ENCODE measurements around the gene BTC. TPM values are rescaled to one million over a fixed set of nuclear protein-coding genes. Genes with fewer than 3 reads are reported as not detected.

Gene BTC
- polyA plus RNA-seq, 1 donor from 2014 or later, result not detected

DNA sequence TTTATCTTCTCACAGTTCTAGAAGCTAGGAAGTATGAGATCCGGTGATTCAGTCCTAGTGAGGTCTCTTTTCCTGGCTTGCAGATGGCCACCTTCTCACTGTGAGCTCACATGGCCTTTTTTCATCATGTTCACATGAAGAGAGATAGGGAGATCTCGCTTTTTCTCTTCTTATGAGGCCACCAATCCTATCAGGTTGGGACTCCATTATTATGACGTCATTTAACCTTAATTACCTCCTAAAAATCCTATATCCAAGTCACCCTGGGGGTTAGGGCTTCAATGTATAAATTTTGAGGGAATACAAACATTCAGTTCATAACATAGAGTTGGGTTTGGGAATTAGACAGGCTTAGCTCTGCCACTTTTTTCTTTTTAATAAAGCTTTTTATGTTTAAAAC, 6.0 kb upstream of the BTC start:
- no peak overlapping the region for H3K27ac ChIP-seq (ENCODE audit: low read length)
- no peaks in the 10 kb centered on the region for H3K27me3 ChIP-seq (ENCODE audit: insufficient read depth, low read depth, low read length)
- H3K79me2 ChIP-seq (replicated peaks; ENCODE audit: insufficient read depth, low read length), result no peaks in the 10 kb centered on the region
- no peaks in the 10 kb centered on the region for H3K9me2 ChIP-seq (ENCODE audit: insufficient read depth, low read length)
- no peak overlapping the region for H3K9ac ChIP-seq (ENCODE audit: low read length)
- H3K4me2 ChIP-seq (ENCODE audit: low read length), result no peak overlapping the region
- no peaks in the 10 kb centered on the region for H3K9me3 ChIP-seq (ENCODE audit: low read length)
- no peaks in the 10 kb centered on the region for H3F3A ChIP-seq (ENCODE audit: insufficient read depth, low read length, poor library complexity, severe bottlenecking)
- TF ChIP-seq, protein P1, sequence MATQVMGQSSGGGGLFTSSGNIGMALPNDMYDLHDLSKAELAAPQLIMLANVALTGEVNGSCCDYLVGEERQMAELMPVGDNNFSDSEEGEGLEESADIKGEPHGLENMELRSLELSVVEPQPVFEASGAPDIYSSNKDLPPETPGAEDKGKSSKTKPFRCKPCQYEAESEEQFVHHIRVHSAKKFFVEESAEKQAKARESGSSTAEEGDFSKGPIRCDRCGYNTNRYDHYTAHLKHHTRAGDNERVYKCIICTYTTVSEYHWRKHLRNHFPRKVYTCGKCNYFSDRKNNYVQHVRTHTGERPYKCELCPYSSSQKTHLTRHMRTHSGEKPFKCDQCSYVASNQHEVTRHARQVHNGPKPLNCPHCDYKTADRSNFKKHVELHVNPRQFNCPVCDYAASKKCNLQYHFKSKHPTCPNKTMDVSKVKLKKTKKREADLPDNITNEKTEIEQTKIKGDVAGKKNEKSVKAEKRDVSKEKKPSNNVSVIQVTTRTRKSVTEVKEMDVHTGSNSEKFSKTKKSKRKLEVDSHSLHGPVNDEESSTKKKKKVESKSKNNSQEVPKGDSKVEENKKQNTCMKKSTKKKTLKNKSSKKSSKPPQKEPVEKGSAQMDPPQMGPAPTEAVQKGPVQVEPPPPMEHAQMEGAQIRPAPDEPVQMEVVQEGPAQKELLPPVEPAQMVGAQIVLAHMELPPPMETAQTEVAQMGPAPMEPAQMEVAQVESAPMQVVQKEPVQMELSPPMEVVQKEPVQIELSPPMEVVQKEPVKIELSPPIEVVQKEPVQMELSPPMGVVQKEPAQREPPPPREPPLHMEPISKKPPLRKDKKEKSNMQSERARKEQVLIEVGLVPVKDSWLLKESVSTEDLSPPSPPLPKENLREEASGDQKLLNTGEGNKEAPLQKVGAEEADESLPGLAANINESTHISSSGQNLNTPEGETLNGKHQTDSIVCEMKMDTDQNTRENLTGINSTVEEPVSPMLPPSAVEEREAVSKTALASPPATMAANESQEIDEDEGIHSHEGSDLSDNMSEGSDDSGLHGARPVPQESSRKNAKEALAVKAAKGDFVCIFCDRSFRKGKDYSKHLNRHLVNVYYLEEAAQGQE (IDR thresholded peaks at IDR 0.05; ENCODE audit: borderline replicate concordance), result no peak
- TF ChIP-seq TAF1 (IDR thresholded peaks at IDR 0.05; ENCODE audit: low read depth) (no peak), MXI1 (conservative IDR thresholded peaks at IDR 0.05; ENCODE audit: poor library complexity, severe bottlenecking) (no peak), POLR2AphosphoS5 (IDR thresholded peaks at IDR 0.05) (no peak), EP300 (conservative IDR thresholded peaks at IDR 0.05; ENCODE audit: poor library complexity, severe bottlenecking) (no peak), SMC3 (conservative IDR thresholded peaks at IDR 0.05; ENCODE audit: poor library complexity) (no peak), RAD21 (conservative IDR thresholded peaks at IDR 0.05) (no peak), EZH2 (IDR thresholded peaks at IDR 0.05; ENCODE audit: borderline replicate concordance, insufficient read depth, low read length, poor library complexity, severe bottlenecking) (no peak)
- TF ChIP-seq, protein P2, sequence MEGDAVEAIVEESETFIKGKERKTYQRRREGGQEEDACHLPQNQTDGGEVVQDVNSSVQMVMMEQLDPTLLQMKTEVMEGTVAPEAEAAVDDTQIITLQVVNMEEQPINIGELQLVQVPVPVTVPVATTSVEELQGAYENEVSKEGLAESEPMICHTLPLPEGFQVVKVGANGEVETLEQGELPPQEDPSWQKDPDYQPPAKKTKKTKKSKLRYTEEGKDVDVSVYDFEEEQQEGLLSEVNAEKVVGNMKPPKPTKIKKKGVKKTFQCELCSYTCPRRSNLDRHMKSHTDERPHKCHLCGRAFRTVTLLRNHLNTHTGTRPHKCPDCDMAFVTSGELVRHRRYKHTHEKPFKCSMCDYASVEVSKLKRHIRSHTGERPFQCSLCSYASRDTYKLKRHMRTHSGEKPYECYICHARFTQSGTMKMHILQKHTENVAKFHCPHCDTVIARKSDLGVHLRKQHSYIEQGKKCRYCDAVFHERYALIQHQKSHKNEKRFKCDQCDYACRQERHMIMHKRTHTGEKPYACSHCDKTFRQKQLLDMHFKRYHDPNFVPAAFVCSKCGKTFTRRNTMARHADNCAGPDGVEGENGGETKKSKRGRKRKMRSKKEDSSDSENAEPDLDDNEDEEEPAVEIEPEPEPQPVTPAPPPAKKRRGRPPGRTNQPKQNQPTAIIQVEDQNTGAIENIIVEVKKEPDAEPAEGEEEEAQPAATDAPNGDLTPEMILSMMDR (IDR thresholded peaks at IDR 0.05; ENCODE audit: poor library complexity, severe bottlenecking), result no peak
- H3K36me3 ChIP-seq (ENCODE audit: insufficient read depth, low read length), result no peaks in the 10 kb centered on the region
- no peaks in the 10 kb centered on the region for H4K20me1 ChIP-seq (ENCODE audit: insufficient read depth)
- no peak overlapping the region for H3K4me3 ChIP-seq (ENCODE audit: low read length)
- no peak overlapping the region for H2AFZ ChIP-seq (ENCODE audit: low read depth, low read length)

DNA sequence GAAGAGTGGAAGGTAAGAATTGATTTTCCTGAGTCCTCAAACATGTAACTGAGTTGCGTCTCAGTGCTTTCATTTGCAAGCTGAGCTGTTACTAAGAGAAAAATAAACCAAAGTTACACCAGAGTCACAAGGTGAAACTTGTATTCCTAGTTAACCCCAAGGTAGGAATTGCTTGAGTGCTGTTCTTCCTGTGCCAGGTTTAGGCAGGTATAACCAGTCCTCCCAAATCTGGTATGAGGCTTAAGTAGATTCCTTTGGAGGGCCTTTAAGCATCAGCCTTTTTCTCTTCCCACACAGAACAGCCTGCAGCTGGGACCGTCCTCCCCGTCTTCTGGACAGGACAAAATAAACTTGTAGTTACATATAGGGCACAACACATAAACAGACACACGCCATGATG, 2.3 kb upstream of the BTC start:
- Histone ChIP-seq H3F3A (ENCODE audit: insufficient read depth, low read length, poor library complexity, severe bottlenecking) (no peaks in the 10 kb centered on the region), H3K79me2 (replicated peaks; ENCODE audit: insufficient read depth, low read length) (no peaks in the 10 kb centered on the region), H3K4me2 (ENCODE audit: low read length) (no peak overlapping the region), H3K27me3 (ENCODE audit: insufficient read depth, low read depth, low read length) (peaks cover 12% of the 10 kb centered on the region), H3K36me3 (ENCODE audit: insufficient read depth, low read length) (no peaks in the 10 kb centered on the region), H3K4me3 (ENCODE audit: low read length) (no peak overlapping the region), H3K9ac (ENCODE audit: low read length) (no peak overlapping the region), H2AFZ (ENCODE audit: low read depth, low read length) (no peak overlapping the region), H3K9me2 (ENCODE audit: insufficient read depth, low read length) (no peaks in the 10 kb centered on the region), H4K20me1 (ENCODE audit: insufficient read depth) (no peaks in the 10 kb centered on the region), H3K27ac (ENCODE audit: low read length) (no peak overlapping the region), H3K9me3 (ENCODE audit: low read length) (no peaks in the 10 kb centered on the region)
- TF ChIP-seq SMC3 (conservative IDR thresholded peaks at IDR 0.05; ENCODE audit: poor library complexity) (no peak), MXI1 (conservative IDR thresholded peaks at IDR 0.05; ENCODE audit: poor library complexity, severe bottlenecking) (no peak), TAF1 (IDR thresholded peaks at IDR 0.05; ENCODE audit: low read depth) (no peak), EZH2 (IDR thresholded peaks at IDR 0.05; ENCODE audit: borderline replicate concordance, insufficient read depth, low read length, poor library complexity, severe bottlenecking) (no peak), RAD21 (conservative IDR thresholded peaks at IDR 0.05) (no peak), EP300 (conservative IDR thresholded peaks at IDR 0.05; ENCODE audit: poor library complexity, severe bottlenecking) (no peak), POLR2AphosphoS5 (IDR thresholded peaks at IDR 0.05) (no peak)
- TF ChIP-seq, protein P2 (IDR thresholded peaks at IDR 0.05; ENCODE audit: poor library complexity, severe bottlenecking), result no peak
- TF ChIP-seq, protein P1 (IDR thresholded peaks at IDR 0.05; ENCODE audit: borderline replicate concordance), result no peak

Measured in neural cell (in vitro differentiated cells).